OCI-LY3 (cell line): Measurements from ENCODE around the gene KLF3.

Source experiments
- CTCF ChIP-seq: fragments of 200-600, 300-600 bp; sonication (generic); IDR thresholded peaks from 2 replicates; pipeline ENCODE4 v1.5.1; 2014; ENCODE audit warnings: antibody characterized with exemption, low read length, low read depth
- EZH2phosphoT487 ChIP-seq: fragments of 200-600 bp; shearing (Covaris generic); IDR thresholded peaks from 2 replicates; pipeline ENCODE4 v1.6.1; 2018; ENCODE audit warnings: antibody characterized with exemption, mixed run types, low read depth

- TF ChIP-seq CTCF (no peak), EZH2phosphoT487 (no peak)
Measured at GRCh38 chr4:38624311-38624710, 39.7 kb upstream of the KLF3 start.
